GM18868 (cell line): ENCODE results near the gene KIF2A.

Source experiments
- ATAC-seq: cut with Tn5 transposase; IDR thresholded peaks from one replicate; pipeline ENCODE4 v1.9.1; 2021; ENCODE audit warnings: mild to moderate bottlenecking, moderate library complexity; ENCODE audit not compliant: unreplicated experiment

Gene KIF2A

DNA sequence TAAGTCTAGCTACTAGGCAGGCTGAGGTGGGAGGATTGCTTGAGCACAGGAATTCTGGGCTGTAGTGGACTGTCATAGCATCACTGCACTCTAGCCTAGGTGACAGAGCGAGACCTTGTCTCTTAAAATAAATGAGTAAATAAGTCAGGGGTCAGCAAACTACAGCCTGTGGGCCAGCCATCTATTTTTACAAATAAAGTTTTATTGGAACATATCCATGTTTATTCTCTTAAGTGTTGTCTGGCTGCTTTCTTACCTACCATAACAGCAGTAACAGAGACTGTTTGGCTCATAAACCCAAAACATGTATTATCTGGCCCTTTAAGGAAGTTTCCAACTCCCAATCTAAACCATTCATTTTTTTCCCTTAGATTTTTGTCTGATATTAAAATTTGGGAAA is 68.1 kb downstream of the KIF2A start:
- ATAC-seq = no peak

DNA sequence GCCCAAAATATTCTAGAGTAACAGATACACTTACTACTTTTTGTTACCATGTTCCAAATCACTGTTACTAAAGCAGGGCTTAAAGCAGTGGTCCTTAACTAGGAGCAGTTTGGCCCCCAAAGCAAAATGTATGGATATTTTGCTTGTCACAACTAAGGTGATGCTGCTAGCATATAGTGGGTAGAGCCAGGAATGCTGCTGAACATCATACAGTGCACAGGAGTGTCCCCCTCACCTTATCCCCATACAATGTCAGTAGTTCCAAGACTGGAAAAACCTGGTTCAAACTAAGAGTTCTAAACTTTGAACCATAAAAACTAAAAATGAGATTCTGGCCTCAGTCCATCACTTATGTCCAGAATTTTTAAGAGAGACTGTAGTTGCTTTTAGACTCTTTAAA is 69.6 kb downstream of the KIF2A start:
- no peak for ATAC-seq

DNA sequence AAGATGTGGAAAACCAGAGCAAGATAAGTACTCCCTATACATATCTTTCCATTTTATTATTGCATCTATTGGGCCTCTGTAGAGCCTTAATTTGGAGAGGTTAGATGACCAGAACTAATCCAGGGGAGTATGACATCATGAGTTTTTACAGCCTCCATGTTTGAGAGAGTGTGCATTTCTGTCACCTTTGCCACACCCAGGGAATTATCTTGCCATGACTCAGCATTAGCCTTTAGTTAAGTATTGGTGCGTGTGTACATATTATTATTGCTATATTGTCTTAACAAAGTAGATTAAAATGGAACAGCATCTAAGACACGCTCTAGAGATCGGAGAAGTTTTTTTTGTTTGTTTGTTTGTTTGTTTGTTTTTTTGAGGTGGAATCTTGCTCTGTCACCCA is 70.1 kb downstream of the KIF2A start:
- no peak for ATAC-seq

DNA sequence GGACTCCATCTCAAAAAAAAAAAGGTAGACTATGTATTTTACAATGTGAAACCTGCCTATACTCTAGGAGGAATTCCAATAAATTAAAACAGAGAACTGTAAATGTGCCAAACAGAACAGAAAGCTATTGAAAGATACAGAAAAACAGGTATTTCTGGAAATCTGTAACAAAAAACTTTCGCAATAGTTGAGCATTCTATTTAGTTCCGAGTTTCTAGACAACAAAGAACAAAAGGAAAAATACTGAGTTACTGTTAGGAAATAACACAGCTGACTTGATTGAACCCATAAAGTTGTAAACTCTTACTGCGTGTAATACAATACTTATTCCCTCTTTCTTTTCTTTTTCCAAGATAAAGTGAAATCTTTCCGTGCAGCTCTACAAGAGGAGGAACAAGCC is 79.1 kb downstream of the KIF2A start:
- ATAC-seq = no peak

DNA sequence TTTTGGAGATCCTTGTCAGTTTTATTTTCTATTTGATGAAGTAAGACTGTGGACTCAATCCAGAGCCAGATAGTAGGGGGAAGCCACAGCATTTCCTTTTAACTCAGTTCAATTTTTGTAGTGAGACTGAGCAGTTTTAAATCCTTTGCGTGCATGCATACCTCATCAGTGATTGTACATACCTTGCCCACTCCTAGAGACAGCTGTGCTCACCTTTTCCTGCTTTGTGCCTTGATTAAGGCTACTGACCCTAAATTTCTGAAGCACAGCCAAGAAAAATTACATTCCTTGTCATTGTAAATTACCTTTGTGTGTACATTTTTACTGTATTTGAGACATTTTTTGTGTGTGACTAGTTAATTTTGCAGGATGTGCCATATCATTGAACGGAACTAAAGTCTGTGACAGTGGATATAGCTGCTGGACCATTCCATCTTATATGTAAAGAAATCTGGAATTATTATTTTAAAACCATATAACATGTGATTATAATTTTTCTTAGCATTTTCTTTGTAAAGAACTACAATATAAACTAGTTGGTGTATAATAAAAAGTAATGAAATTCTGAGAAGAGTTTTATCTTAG is 79.9 kb downstream of the KIF2A start:
- ATAC-seq = no peak

DNA sequence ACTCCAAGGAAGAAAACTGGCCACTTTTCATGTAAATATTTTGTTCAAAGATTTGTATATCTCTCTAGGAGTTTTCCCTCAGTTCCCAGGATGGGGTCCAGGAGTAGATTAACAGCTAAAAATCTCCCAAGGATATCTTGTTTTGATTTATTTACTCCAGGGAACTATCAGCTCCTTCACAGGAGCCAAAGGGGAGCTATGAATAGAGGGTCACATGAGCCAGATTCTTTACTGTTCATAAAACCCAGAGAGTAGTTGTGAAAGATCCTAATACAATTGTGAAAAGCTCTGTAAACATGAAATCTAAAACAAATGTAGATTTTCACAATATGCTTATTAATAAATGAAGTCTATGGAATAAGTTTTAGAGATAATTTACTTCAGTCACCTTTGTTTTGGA is 80.8 kb downstream of the KIF2A start:
- no peak for ATAC-seq

DNA sequence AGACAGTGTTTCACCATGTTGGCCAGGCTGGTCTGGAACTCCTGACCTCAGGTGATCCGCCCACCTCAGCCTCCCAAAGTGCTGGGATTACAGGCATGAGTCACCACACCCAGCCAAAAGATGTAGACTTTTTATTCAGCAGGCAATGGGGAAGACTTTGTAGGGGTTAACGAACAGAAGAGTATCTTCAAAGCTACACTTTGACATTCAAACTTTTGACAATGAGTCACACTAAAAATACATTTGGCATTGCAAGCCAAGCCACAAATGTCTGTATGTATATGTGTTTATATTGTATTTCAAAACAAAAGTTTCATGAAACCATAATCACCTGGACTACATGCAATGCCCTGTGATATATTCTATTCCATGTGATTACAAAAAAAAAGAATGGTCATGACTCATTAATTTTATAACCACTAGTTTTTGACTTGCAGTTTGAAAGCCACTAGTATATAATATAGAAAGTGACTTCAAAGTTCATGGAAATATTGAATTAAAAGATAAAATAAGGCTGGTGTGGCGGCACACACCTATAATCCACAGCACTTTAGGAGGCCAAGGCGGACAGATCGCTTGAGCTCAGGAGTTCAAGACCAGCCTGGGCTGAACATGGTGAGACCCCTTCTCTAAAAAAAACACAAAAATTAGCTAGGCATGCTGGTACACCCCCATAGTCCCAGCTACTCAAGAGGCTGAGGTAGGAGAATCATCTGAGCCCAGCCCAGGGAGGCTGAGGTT is 89.4 kb downstream of the KIF2A start:
- ATAC-seq = no peak

DNA sequence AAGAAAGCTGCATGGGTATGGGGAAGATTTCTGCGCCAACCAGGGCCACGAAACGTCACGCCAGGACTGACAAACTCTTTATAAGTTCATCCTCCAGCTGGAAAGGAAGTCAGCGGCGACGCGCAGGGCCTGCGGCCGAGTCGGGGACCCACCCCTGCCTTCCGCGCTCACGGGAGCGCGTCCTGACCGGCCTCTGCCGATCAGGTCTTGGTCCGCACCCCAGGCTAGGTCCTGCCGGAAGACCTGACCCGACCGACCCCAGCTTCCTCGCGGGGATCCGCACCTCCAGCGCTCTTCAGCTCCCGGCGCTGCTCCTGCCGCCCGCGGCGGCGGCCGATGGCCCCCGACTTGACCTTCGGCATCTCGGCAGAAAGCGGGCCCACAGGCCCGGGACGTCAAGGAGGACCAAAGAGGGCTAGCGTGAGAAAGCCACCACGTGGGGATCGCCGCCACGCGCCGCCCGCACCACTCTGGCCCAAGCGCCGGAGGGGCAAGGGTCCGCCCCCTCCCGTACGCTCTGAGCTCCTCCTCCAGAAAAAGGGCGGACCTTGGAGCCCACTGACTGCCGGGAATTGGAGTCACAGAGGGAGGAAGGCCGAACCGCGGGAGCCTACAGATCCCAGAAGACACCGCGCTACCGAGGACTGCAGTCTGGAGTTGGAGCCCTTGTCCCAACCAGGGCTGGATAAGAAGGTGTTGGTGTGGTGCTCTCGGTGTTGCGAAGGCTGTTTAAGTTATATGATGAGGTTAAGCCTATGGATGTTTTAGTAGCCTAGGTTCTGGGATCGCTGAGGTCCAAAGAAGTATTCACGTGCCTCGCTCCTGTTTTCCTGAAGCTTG is 97.6 kb downstream of the KIF2A start, which contains the start of gene DIMT1:
Gene DIMT1, minus strand, starts transcription at position 495 of the 840 bp plus-strand sequence. Its CDS starts 133 bp downstream, at position 362.
- ATAC-seq = peak; percentile 97

DNA sequence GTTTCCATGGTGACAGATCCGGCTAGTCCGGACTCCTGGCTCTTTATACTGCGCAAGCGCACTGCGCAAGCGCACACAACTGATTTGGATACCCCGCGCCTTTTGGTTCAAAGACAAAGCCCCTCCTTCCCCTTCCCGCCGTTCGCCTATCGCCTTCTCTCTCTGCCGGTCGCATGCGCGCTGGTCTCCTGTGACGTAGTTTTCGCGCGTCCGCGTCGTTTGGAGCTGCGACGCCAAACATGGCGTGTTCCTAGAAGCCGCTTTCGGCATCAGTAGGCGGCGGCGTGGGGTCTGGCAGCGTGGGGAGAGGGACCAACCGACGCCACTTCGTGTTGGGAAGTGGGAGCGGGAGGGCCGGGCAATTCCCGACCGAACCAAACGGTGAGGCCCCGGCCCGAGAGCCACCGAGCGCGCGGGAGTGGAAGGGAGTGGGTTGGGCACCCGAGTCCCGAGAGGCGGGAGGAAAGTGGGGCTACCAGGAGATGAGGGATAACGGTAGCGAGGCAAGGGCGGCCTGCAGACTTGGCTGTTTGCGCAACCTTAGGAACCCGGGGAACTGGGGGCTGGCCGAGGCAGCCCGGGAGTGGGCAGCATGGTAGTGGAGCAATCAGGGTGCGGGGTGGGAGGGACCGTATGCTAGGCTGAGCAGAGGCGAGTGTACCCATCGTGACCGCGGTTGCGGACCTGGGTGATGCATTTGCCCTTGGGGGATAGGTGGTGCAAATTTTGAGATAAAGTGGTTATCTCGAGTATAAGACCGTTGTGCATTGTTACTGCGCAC is 106.7 kb downstream of the KIF2A start, which contains the start of gene IPO11:
Gene IPO11, plus strand, starts transcription at position 215 of the 781 bp plus-strand sequence. CDS start 24,517 bp downstream, outside the sequence.
- ATAC-seq = peak; percentile 95

DNA sequence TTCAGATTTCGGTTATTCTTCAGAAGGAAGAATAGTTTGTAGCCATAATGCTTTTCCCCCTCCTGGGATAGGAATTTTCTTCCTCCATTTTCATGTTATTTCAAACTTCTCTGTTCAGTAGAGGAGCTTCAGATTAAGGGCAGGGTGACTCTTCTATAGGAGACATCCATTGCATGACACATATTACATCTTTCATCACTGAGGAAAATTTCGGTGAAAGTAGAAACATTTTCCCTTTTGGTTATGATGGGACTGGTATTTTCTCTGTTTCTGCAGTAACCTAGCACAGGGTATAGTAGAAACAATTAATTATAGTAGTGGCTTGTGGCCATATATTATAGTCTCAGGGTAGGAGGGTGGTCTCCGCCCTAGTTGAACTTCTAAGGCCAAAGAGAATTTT is 107.7 kb downstream of the KIF2A start:
- ATAC-seq = no peak

DNA sequence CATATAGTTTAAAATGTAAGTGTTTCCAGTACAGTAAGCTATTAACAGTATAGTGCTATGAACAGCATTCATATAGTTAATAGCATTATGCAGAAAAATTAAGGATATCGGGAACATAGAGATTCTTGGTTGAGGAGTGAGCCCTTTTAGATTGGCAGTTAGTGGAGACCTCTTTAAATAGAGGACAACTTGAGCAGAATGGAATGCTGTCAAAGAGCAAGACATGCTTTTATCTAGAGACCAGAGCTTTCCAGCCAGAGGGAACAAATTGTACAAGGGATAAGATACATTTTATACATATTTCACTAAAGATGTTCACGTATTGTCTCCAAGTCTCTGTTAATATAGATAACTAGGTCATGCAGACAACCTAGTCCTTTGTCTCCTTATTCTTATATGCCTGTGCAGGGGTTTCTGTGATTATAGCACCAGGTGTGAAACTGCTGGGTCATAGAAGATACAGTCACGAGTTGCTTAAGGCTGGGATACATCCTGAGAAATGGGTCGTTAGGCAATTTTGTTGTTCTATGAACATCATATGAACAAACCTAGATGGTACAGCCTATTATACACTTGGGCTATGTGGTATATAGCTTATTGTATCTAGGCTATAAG is 112.6 kb downstream of the KIF2A start:
- ATAC-seq = no peak

DNA sequence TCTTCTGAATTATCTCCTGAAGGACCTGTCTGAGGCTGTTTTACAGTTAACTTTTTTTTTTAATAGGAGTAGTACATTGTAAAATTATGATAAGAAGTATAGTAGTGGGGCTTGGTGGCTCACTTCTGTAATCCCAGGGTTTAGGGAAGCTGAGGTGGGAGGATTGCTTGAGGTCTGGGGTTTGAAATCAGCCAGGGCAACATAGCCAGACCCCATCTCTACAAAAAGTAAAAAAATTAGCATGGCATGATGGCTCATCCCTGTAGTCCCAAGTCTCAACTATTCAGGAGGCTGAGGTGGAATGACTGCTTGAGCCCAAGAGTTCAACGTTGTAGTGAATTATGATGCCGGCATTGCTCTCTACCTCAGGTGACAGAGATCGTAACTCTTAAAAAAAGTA is 113.6 kb downstream of the KIF2A start:
- ATAC-seq = no peak

DNA sequence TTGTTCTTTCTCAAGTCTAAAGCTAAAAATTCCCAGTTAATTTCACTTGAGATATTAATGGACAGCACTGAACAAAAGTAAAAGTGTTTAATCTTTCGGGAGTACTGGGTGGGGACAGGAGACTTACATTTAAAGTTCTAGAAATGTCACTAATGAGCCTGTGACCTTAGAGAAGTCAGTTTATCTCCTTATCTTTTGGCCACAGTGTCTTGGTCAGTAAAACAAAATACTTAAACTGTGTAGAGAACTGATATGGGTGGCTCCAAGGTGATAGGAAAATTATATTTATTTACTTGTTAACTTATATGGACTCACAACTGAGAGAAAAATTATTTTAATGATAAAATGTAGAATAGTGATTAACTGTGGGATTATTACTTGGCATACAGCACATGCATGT is 115.4 kb downstream of the KIF2A start:
- ATAC-seq = no peak

DNA sequence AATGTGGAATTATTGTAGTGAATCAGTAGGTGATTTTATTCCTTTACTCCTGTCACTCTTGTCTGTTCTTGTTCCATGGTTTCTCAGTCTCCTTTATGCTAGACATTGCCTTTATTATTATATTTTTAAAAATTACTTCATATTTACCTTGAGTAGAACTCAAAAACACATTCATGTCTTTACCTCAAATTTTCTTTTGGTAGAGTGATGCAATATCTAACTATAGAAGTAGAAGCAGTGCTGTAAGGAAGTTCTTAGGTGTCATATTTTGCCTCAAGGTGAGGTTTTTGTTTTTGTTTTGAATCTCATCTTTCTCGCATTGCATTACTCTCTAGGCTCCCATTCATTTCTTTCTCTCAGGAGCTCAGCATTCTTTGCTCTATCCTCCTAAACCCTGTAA is 118.8 kb downstream of the KIF2A start:
- ATAC-seq = no peak

DNA sequence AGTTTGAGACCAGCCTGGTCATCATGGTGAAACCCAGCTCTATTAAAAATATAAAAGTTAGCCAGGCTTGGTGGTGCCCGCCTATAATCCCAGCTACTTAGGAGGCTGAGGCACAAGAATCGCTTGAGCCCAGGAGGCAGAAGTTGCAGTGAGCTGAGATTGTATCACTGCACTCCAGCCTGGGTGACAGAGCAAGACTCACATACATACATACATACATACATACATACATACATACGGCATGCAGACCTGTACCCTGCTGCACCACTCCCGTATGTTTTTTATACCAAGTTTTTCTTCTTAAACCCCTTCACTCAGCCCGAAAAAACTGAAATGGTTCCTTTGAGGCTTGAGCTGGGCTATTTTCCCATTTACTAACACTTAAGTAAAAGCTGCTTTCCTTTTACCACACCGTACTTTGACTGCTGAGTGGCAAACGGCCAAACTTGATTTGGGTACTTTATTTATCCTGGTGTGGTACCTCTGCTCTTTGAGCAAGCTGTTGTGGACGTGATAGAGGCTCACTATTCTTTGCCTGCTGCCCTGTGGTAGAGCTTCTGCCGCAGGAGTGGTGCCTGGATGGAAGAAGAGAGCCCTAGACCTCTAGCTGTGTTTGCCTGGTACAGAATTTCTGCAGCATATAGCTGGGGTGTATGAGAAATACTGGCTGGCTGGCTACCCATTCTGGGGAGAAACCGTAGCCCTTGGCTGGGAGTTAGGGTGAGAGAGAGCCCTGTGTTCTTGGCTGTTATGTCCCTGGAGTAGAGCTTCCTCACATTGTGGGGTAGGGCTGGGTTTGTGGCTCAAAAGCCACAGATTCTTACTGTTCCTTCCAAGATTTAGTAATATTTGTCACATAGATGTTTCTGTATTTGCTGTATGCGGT is 126.0 kb downstream of the KIF2A start:
- ATAC-seq = no peak

DNA sequence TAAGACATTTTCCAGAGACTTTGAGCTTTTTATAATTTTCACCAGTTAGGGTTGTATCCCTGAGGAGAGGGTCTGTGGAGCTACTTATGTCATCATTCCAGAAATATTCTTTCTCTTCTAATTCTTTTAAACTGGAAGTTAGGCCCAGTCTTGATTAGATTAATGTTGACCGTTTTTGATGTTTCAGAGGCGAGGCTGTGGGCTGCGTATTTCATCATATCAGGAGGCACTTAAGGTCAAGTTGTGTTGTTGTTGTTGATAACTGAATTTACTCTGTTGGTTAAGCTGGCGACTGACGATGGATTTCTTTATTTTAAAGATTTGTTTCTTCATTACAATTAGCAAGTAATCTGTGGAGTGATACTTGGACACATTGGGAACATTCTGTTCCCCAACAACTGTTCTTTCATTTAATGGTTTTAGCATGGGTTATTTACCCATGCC is 126.6 kb downstream of the KIF2A start:
- no peak for ATAC-seq
